GM21367 (cell line): ENCODE results near the gene PTH1R.

ENCODE experiments used
- ATAC-seq: cut with Tn5 transposase; IDR thresholded peaks from one replicate; pipeline ENCODE4 v1.9.1; 2021; ENCODE audit not compliant: unreplicated experiment

The PTH1R gene

GRCh38 chr3:46897829-46898320 lies 20.4 kb downstream of the PTH1R start:
- no peak for ATAC-seq

GRCh38 chr3:46898321-46899150 lies 21.0 kb downstream of the PTH1R start:
- ATAC-seq, result no peak

- ATAC-seq, result no peak
Measured at GRCh38 chr3:46899151-46900006, 21.9 kb downstream of the PTH1R start.

GRCh38 chr3:46900007-46900292 lies 22.4 kb downstream of the PTH1R start:
- no peak for ATAC-seq

GRCh38 chr3:46900356-46900755 lies 22.8 kb downstream of the PTH1R start:
- ATAC-seq, result no peak

GRCh38 chr3:46901061-46901460 lies 23.5 kb downstream of the PTH1R start:
- ATAC-seq, result no peak

- ATAC-seq, result no peak
Measured at GRCh38 chr3:46901591-46902187, 24.2 kb downstream of the PTH1R start.

GRCh38 chr3:46902188-46902631 lies 24.7 kb downstream of the PTH1R start:
- no peak for ATAC-seq

- ATAC-seq, result no peak
Measured at GRCh38 chr3:46903341-46904302, 26.1 kb downstream of the PTH1R start.

GRCh38 chr3:46904303-46905212 lies 27.0 kb downstream of the PTH1R start:
- ATAC-seq, result no peak

- ATAC-seq, result no peak
Measured at GRCh38 chr3:46905213-46905560, 27.7 kb downstream of the PTH1R start.

- ATAC-seq, result no peak
Measured at GRCh38 chr3:46905661-46906451, 28.3 kb downstream of the PTH1R start.

GRCh38 chr3:46906471-46907058 lies 29.0 kb downstream of the PTH1R start:
- no peak for ATAC-seq

GRCh38 chr3:46907271-46907670 lies 29.8 kb downstream of the PTH1R start:
- no peak for ATAC-seq

- ATAC-seq, result no peak
Measured at GRCh38 chr3:46907960-46908293, 30.4 kb downstream of the PTH1R start.

GRCh38 chr3:46908294-46908985 lies 30.9 kb downstream of the PTH1R start:
- no peak for ATAC-seq

- ATAC-seq, result no peak
Measured at GRCh38 chr3:46908986-46909534, 31.5 kb downstream of the PTH1R start.
